GM12892 (cell line): ENCODE measurements around the gene SGTA.

Source experiments
- POLR2A ChIP-seq: IDR thresholded peaks from 2 replicates; pipeline ENCODE4 v1.6.1; 2011; ENCODE audit warnings: low read depth, low read length, control low read depth
- POLR2AphosphoS5 ChIP-seq: IDR thresholded peaks from 2 replicates; pipeline ENCODE4 v1.6.1; 2011; ENCODE audit warnings: low read depth, low read length, control low read depth
- TAF1 ChIP-seq: IDR thresholded peaks from 2 replicates; pipeline ENCODE4 v1.6.1; 2011; ENCODE audit warnings: low read depth, mild to moderate bottlenecking, control low read depth, low read length, borderline replicate concordance

- TF ChIP-seq POLR2A (no peak), TAF1 (no peak), POLR2AphosphoS5 (no peak)
These were observed 62.1 kb downstream of the SGTA start, which contains the start of gene DIRAS1 for GRCh38 chr19:2720777-2721569.
